ENCODE data around the gene LYPD4.

The LYPD4 gene

DNA sequence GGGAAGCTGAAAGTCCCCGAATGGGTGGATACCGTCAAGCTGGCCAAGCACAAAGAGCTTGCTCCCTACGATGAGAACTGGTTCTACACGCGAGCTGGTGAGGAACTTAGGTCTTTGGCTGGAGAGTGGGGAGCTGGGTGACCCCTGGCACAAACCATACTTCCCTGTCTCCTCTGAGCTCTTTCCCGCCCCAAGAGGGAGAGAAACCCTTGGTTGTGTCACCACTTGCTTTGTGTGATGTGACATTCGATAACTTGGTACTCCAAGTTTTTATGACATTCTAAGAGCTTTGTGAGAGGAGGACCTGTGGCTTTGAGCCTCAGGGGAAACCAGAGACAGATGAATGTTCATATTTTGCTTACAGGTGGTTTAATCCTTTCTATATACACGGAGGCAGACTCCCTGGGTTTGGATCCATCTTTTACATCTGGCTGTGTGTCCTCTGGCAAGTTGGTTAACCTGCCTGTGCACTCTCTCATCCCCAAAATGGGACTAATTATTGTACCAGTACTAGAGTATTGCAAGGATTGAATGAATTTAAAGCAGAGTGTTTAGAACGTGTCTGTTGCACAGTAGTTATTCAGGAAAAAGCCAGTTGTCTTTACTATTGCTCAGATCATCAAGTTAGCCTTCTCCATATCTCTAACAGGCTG lies 16.8 kb upstream of the LYPD4 start:
- no peak for TF ChIP-seq CTCF (IDR thresholded peaks at IDR 0.05; ENCODE audit: low read depth, low read length)
- peak overlapping the region; percentile 79 for H3K4me3 ChIP-seq (ENCODE audit: low read depth, low read length)
- no peak for DNase-seq (ENCODE audit: low read depth, low spot score)
- in situ Hi-C loops (cut with HindIII; ENCODE audit: low sequenced_read_pairs): no loop called here

DNA sequence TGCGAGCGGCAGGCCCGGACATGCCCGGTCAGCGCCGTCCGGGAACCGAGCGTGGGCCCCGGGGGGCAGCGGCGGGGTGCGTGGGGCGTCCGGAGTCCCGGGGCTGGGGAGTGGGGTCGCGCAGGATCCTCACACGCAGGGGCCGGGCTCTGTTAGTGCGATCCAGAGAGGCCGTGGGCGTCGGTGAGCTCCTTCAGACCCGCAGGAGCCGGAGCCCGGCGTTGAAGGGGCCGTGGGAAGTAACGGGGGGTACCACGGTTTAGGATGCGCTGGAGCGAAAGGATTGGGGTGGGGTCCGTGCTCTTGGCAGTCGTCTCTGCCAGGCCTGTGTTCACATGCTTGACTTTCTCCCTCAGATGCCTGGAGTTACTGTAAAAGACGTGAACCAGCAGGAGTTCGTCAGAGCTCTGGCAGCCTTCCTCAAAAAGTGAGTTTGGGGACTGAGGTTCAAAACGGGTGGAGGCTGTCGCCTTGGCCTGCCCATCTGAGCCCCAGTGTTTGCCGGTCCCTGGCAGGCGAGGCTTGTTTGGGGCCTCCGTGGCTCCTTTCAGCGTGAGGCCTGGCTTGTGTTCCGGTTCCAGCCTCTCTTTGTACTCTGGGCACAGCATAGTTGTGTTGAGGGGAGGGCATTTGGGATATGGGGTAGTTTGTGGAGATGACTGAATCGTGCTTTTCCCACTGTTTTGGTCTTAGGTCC lies 16.1 kb upstream of the LYPD4 start:
- in situ Hi-C loops (cut with HindIII; ENCODE audit: low sequenced_read_pairs): no loop called here
- TF ChIP-seq CTCF (IDR thresholded peaks at IDR 0.05; ENCODE audit: low read depth, low read length): no peak
- peak overlapping the region; percentile 79 for H3K4me3 ChIP-seq (ENCODE audit: low read depth, low read length)
- no peak for DNase-seq (ENCODE audit: low read depth, low spot score)

- peak; percentile 99 for DNase-seq (ENCODE audit: low read depth, low spot score)
- in situ Hi-C loops (cut with HindIII; ENCODE audit: low sequenced_read_pairs): no loop called here
- TF ChIP-seq CTCF (IDR thresholded peaks at IDR 0.05; ENCODE audit: low read depth, low read length): peak; percentile 54
- H3K4me3 ChIP-seq (ENCODE audit: low read depth, low read length): peak within 1 kb of the TSS; percentile 79
These were observed 15.3 kb upstream of the LYPD4 start, which contains the start of gene RPS19 for GRCh38 chr19:41859618-41860418. Gene RPS19, plus strand, starts transcription at chr19:41860255. Its CDS starts 520 bp downstream, at chr19:41860775.

GRCh38 chr19:41859213-41859617 lies 14.7 kb upstream of the LYPD4 start:
- peak overlapping the region; percentile 79 for H3K4me3 ChIP-seq (ENCODE audit: low read depth, low read length)
- no peak for TF ChIP-seq CTCF (IDR thresholded peaks at IDR 0.05; ENCODE audit: low read depth, low read length)
- no peak for DNase-seq (ENCODE audit: low read depth, low spot score)
- in situ Hi-C loops (cut with HindIII; ENCODE audit: low sequenced_read_pairs): no loop called here

DNA sequence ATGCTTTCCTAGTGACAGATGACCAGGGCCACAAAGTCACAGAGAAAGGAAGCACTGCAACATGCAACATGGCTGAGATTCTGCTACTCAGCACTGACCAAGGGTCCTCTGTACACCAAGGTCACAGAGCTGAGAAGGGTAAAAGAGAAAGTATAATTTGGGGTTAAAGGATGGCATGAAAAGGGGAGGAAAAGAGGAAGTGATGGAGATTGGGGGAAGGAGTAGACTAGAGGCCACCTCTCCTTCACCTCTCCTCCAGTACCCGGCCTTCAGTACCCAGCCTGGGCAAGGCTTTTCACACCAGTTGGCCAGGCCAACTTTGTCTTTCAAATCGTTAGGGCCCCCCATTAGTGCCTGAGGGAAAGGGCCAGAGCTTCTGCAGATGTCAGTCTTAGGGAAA lies 9.3 kb upstream of the LYPD4 start:
- TF ChIP-seq CTCF (IDR thresholded peaks at IDR 0.05; ENCODE audit: low read depth, low read length): no peak
- in situ Hi-C loops (cut with HindIII; ENCODE audit: low sequenced_read_pairs): no loop called here
- no peak for DNase-seq (ENCODE audit: low read depth, low spot score)
- no peak overlapping the region for H3K4me3 ChIP-seq (ENCODE audit: low read depth, low read length)

- H3K4me3 ChIP-seq (ENCODE audit: low read depth, low read length): no peak overlapping the region
- in situ Hi-C loops (cut with HindIII; ENCODE audit: low sequenced_read_pairs): no loop called here
- no peak for TF ChIP-seq CTCF (IDR thresholded peaks at IDR 0.05; ENCODE audit: low read depth, low read length)
- DNase-seq (ENCODE audit: low read depth, low spot score): no peak
These were observed 8.9 kb upstream of the LYPD4 start for GRCh38 chr19:41853344-41853743.
